Left ventricle myocardium inferior (tissue), 1 donor: ENCODE results near the gene VPS45. TPM values are rescaled to one million over a fixed set of nuclear protein-coding genes. Genes with fewer than 3 reads are reported as not detected.

ENCODE experiments used
- DNase-seq: peaks from one replicate; pipeline ENCODE4 v3.0.0-alpha.2; 2020
- H3K27ac ChIP-seq: fragments of 200-600 bp; replicated peaks from 2 replicates; pipeline ENCODE4 v1.8.0; 2021
- H3K27me3 ChIP-seq: fragments of 200-600 bp; 2 replicates; pipeline ENCODE4 v1.8.0; 2021; ENCODE audit warnings: low read depth
- H3K36me3 ChIP-seq: fragments of 200-600 bp; 2 replicates; pipeline ENCODE4 v1.8.0; 2021
- H3K4me1 ChIP-seq: fragments of 200-600 bp; 2 replicates; pipeline ENCODE4 v1.8.0; 2021
- H3K4me3 ChIP-seq: fragments of 200-600 bp; 2 replicates; pipeline ENCODE4 v1.8.0; 2021; ENCODE audit warnings: mild to moderate bottlenecking, moderate library complexity
- H3K9me3 ChIP-seq: fragments of 200-600 bp; replicated peaks from 2 replicates; pipeline ENCODE4 v1.8.0; 2021
- CTCF ChIP-seq: fragments of 200-600 bp; IDR thresholded peaks from 2 replicates; pipeline ENCODE4 v1.8.0; 2021; ENCODE audit warnings: antibody characterized with exemption, mild to moderate bottlenecking, borderline replicate concordance
- intact Hi-C: fragments of 100-400 bp; cut with micrococcal nuclease; formaldehyde crosslinking; loops from one replicate; pipeline ENCODE4 v1.11.0; 2022
- total RNA-seq: library from RNA; stranded (reverse); fragmentation: NEBNext Ultra II Directional; extraction: Animal tissue kit (Norgen Biotek cat#: 25700); gene quantifications from one replicate; pipeline ENCODE4 v1.2.1, GENCODE V29; 2021
- donor health status: DM: no; HTN: yes; CAD: no; lungs with severe emphysema.

The VPS45 gene
- total RNA-seq, 1 donor from 2014 or later = 54.4 TPM

GRCh38 chr1:150092180-150092791, 24.7 kb downstream of the VPS45 start:
- H3K4me3 ChIP-seq = no peak overlapping the region
- intact Hi-C loops = no loop called here
- peaks cover 33% of the 10 kb centered on the region for H3K4me1 ChIP-seq
- no peaks in the 10 kb centered on the region for H3K27me3 ChIP-seq
- no peak for DNase-seq
- H3K9me3 ChIP-seq = no peaks in the 10 kb centered on the region
- TF ChIP-seq CTCF = no peak
- peak overlapping the region; percentile 14 for H3K27ac ChIP-seq
- peaks cover 85% of the 10 kb centered on the region for H3K36me3 ChIP-seq

- intact Hi-C loops = no loop called here
- H3K4me1 ChIP-seq = peaks cover 33% of the 10 kb centered on the region
- no peaks in the 10 kb centered on the region for H3K27me3 ChIP-seq
- no peaks in the 10 kb centered on the region for H3K9me3 ChIP-seq
- no peak for DNase-seq
- no peak overlapping the region for H3K4me3 ChIP-seq
- no peak for TF ChIP-seq CTCF
- H3K27ac ChIP-seq = peak overlapping the region; percentile 83
- H3K36me3 ChIP-seq = peaks cover 87% of the 10 kb centered on the region
Measured at GRCh38 chr1:150093805-150094204, 26.2 kb downstream of the VPS45 start.

- peaks cover 90% of the 10 kb centered on the region for H3K36me3 ChIP-seq
- intact Hi-C loops = no loop called here
- no peak for TF ChIP-seq CTCF
- no peaks in the 10 kb centered on the region for H3K27me3 ChIP-seq
- peaks cover 31% of the 10 kb centered on the region for H3K4me1 ChIP-seq
- no peak for DNase-seq
- no peaks in the 10 kb centered on the region for H3K9me3 ChIP-seq
- no peak overlapping the region for H3K4me3 ChIP-seq
- no peak overlapping the region for H3K27ac ChIP-seq
Measured at GRCh38 chr1:150094734-150095265, 27.2 kb downstream of the VPS45 start.

GRCh38 chr1:150102986-150103385, 35.4 kb downstream of the VPS45 start:
- intact Hi-C loops = no loop called here
- Histone ChIP-seq H3K4me3 (no peak overlapping the region), H3K9me3 (peaks cover 5% of the 10 kb centered on the region), H3K4me1 (no peaks in the 10 kb centered on the region), H3K27me3 (no peaks in the 10 kb centered on the region), H3K27ac (no peak overlapping the region), H3K36me3 (peaks cover 34% of the 10 kb centered on the region)
- no peak for DNase-seq
- TF ChIP-seq CTCF = no peak

- Histone ChIP-seq H3K4me3 (no peak overlapping the region), H3K9me3 (peaks cover 5% of the 10 kb centered on the region), H3K27me3 (no peaks in the 10 kb centered on the region), H3K36me3 (peaks cover 12% of the 10 kb centered on the region), H3K27ac (no peak overlapping the region), H3K4me1 (no peaks in the 10 kb centered on the region)
- no peak for DNase-seq
- no peak for TF ChIP-seq CTCF
- intact Hi-C loops = no loop called here
Measured at GRCh38 chr1:150106341-150106740, 38.8 kb downstream of the VPS45 start.
